GM13976 (cell line): ENCODE data around the gene TENM3.

ENCODE experiments used
- DNase-seq: peaks from one replicate; pipeline ENCODE4 v3.0.0; 2012; ENCODE audit warnings: low spot score
- CTCF ChIP-seq: IDR thresholded peaks from 2 replicates; pipeline ENCODE4 v1.5.1; 2012; ENCODE audit warnings: borderline replicate concordance, mild to moderate bottlenecking; ENCODE audit not compliant: insufficient read depth; ENCODE audit errors: extremely low read depth, missing control alignments, control extremely low read depth
- in situ Hi-C: fragments of 300-500 bp; cut with MboI; formaldehyde crosslinking; loops from one replicate; pipeline ENCODE4 v1.12.0; 2022; ENCODE audit warnings: low sequenced_read_pairs, mixed read lengths, inconsistent platforms; ENCODE audit not compliant: unreplicated experiment

Gene TENM3

GRCh38 chr4:182337366-182337765 is 94.2 kb downstream of the TENM3 start:
- TF ChIP-seq CTCF, result no peak
- in situ Hi-C loops, result no loop called here
- no peak for DNase-seq

GRCh38 chr4:182338063-182338462 is 94.9 kb downstream of the TENM3 start:
- in situ Hi-C loops, result no loop called here
- TF ChIP-seq CTCF, result no peak
- DNase-seq, result no peak

- DNase-seq, result no peak
- no peak for TF ChIP-seq CTCF
- in situ Hi-C loops, result no loop called here
These were observed 95.5 kb downstream of the TENM3 start for GRCh38 chr4:182338746-182339145.

- no peak for DNase-seq
- TF ChIP-seq CTCF, result no peak
- in situ Hi-C loops, result no loop called here
These were observed 96.0 kb downstream of the TENM3 start for GRCh38 chr4:182339221-182339641.

- no peak for DNase-seq
- no peak for TF ChIP-seq CTCF
- in situ Hi-C loops, result no loop called here
These were observed 100.3 kb downstream of the TENM3 start for GRCh38 chr4:182343453-182343852.

GRCh38 chr4:182344968-182345367 is 101.8 kb downstream of the TENM3 start:
- in situ Hi-C loops, result no loop called here
- TF ChIP-seq CTCF, result no peak
- no peak for DNase-seq

- in situ Hi-C loops, result no loop called here
- no peak for DNase-seq
- TF ChIP-seq CTCF, result no peak
These were observed 103.0 kb downstream of the TENM3 start for GRCh38 chr4:182346250-182346649.
